Psoas muscle (tissue), 8 donors: ENCODE results near the gene FAM117B. TPM values are rescaled to one million over a fixed set of nuclear protein-coding genes. Genes with fewer than 3 reads are reported as not detected.

Experiments used
- ATAC-seq, 4 donors: fragments of 200-7000 bp; cut with Tn5 transposase; one replicate each; pipeline ENCODE4 v1.9.1; 2020; ENCODE audit warnings: moderate library complexity in 3 of 4, mild to moderate bottlenecking in 2 of 4
- DNase-seq, 2 donors: peaks; one replicate each; pipeline ENCODE4 v3.0.0-alpha.2; 2020
- H3K27ac ChIP-seq: fragments of 200-600 bp; one replicate; pipeline ENCODE4 v1.8.0; 2022
- H3K27me3 ChIP-seq, 3 donors: fragments of 200-600 bp in 1 of 3; one replicate each; pipeline versions ENCODE4 v1.6.1 to v1.8.0; 2013 to 2022; ENCODE audit warnings: low read length in 2 of 3, mild to moderate bottlenecking in 2 of 3, moderate library complexity in 1 of 3; ENCODE audit not compliant: insufficient read depth in 3 of 3
- H3K36me3 ChIP-seq, 2 donors: fragments of 200-600 bp in 1 of 2; one replicate each; pipeline versions ENCODE4 v1.6.1 to v1.8.0; 2013 to 2022; ENCODE audit warnings: low read depth in 1 of 2, mild to moderate bottlenecking in 1 of 2, moderate library complexity in 1 of 2; ENCODE audit not compliant: insufficient read depth in 1 of 2
- H3K4me1 ChIP-seq: fragments of 200-600 bp; one replicate; pipeline ENCODE4 v1.8.0; 2022
- H3K4me3 ChIP-seq: fragments of 200-600 bp; one replicate; pipeline ENCODE4 v1.8.0; 2022; ENCODE audit warnings: mild to moderate bottlenecking
- H3K9me3 ChIP-seq: fragments of 200-600 bp; one replicate; pipeline ENCODE4 v1.8.0; 2022
- CTCF ChIP-seq: fragments of 200-600 bp; IDR thresholded peaks from one replicate; pipeline ENCODE4 v1.8.0; 2022; ENCODE audit warnings: antibody characterized with exemption
- WGBS, 3 donors: extraction: QIAGEN DNeasy Blood & Tissue Kit; methylation state at CpG; one replicate each; pipeline versions ENCODE4 v1.1.6 to v1.1.7; 2013; 5-methylcytosine and 5-hydroxymethylcytosine counted together
- intact Hi-C, 2 donors: fragments of 100-400 bp; cut with DNase I; formaldehyde crosslinking; loops; one replicate each; pipeline versions ENCODE4 v1.11.0 to v1.14.2; 2022
- polyA plus RNA-seq, 3 donors: library from polyadenylated mRNA; stranded (reverse); fragments of 200-250 nt; gene quantifications; one replicate each; pipeline ENCODE4 v1.2.3, GENCODE V29; 2013
- total RNA-seq, 4 donors: library from RNA; stranded (reverse); fragmentation: NEBNext Ultra II Directional in 2 of 4; extraction: Animal tissue kit (Norgen Biotek cat#: 25700) in 2 of 4; gene quantifications; one replicate each; pipeline versions ENCODE4 v1.2.1 to v1.2.4, GENCODE V29; 2021 to 2023
- donor health status: healthy with polysubstance abuse.
- donor health status: DM: no; HTN: no; CAD: no; lungs with moderate emphysema.
- donor health status: Bipolar disorder and iron deficiency.
- donor health status: healthy.
- donor health status: DM: yes; HTN: yes; CAD: no.
- donor health status: DM: no; HTN: no; CAD: no.
- donor health status: DM: no; HTN: no; CAD: no.
- donor health status: DM: yes; HTN: yes; CAD: no.

FAM117B gene
- total and polyA plus RNA-seq, 7 donors = 0.31 to 2.4 (median 0.75) TPM

GRCh38 chr2:202609381-202610145 is 25.2 kb upstream of the FAM117B start:
- Histone ChIP-seq H3K27ac (no peak overlapping the region), H3K9me3 (no peaks in the 10 kb centered on the region)

GRCh38 chr2:202610380-202610779 is 24.4 kb upstream of the FAM117B start:
- peaks cover 0 to 5% (median 0%) of the 10 kb centered on the region in 3 donors for H3K27me3 ChIP-seq
- no peaks in the 10 kb centered on the region for H3K4me1 ChIP-seq
- no peak for TF ChIP-seq CTCF
- H3K27ac ChIP-seq = no peak overlapping the region
- H3K4me3 ChIP-seq = no peak overlapping the region
- WGBS, 3 donors = 80 to 86% (median 82%) methylated on average over 5 of the region's 5 CpGs
- no peaks in the 10 kb centered on the region for H3K36me3 ChIP-seq
- DNase-seq (no peak), ATAC-seq (no peak)
- no peaks in the 10 kb centered on the region for H3K9me3 ChIP-seq
- intact Hi-C loops = no loop called here

More at GRCh38 chr2:202609381-202610145, 25.2 kb upstream of the FAM117B start:
- intact Hi-C loops = no loop called here
- WGBS, 3 donors = 69 to 80% (median 71%) methylated on average over 3 of the region's 3 CpGs
- H3K4me1 ChIP-seq = no peaks in the 10 kb centered on the region
- TF ChIP-seq CTCF = no peak
- no peak overlapping the region for H3K4me3 ChIP-seq
- ATAC-seq (no peak), DNase-seq (no peak)
- H3K36me3 ChIP-seq = no peaks in the 10 kb centered on the region
- H3K27me3 ChIP-seq = peaks cover 0 to 5% (median 0%) of the 10 kb centered on the region in 3 donors

GRCh38 chr2:202612145-202612544 is 22.6 kb upstream of the FAM117B start:
- no peaks in the 10 kb centered on the region for H3K4me1 ChIP-seq
- intact Hi-C loops = no loop called here
- no peak overlapping the region for H3K27ac ChIP-seq
- ATAC-seq (no peak), DNase-seq (no peak)
- H3K4me3 ChIP-seq = no peak overlapping the region
- H3K9me3 ChIP-seq = no peaks in the 10 kb centered on the region
- no peak for TF ChIP-seq CTCF
- peaks cover 0 to 5% (median 0%) of the 10 kb centered on the region in 3 donors for H3K27me3 ChIP-seq
- WGBS, 3 donors = 92 to 97% (median 93%) methylated on average over 1 of the region's 1 CpG
- no peaks in the 10 kb centered on the region for H3K36me3 ChIP-seq

GRCh38 chr2:202613479-202613878 is 21.3 kb upstream of the FAM117B start:
- H3K4me1 ChIP-seq = no peaks in the 10 kb centered on the region
- DNase-seq = no peak
- no peak overlapping the region for H3K4me3 ChIP-seq
- TF ChIP-seq CTCF = no peak
- intact Hi-C loops = no loop called here
- no peak for ATAC-seq
- WGBS, 3 donors = 66 to 80% (median 73%) methylated on average over 2 to 3 of the region's 4 CpGs
- H3K27ac ChIP-seq = no peak overlapping the region
- H3K9me3 ChIP-seq = no peaks in the 10 kb centered on the region
- peaks cover 0 to 5% (median 0%) of the 10 kb centered on the region in 3 donors for H3K27me3 ChIP-seq
- no peaks in the 10 kb centered on the region for H3K36me3 ChIP-seq

- intact Hi-C loops = no loop called here
- H3K36me3 ChIP-seq = no peaks in the 10 kb centered on the region
- no peak overlapping the region for H3K27ac ChIP-seq
- no peak for ATAC-seq
- no peaks in the 10 kb centered on the region for H3K9me3 ChIP-seq
- no peak for TF ChIP-seq CTCF
- DNase-seq = no peak
- no peaks in the 10 kb centered on the region for H3K27me3 ChIP-seq
- H3K4me3 ChIP-seq = no peak overlapping the region
- no peaks in the 10 kb centered on the region for H3K4me1 ChIP-seq
- 94 to 97% (median 96%) methylated on average over 5 of the region's 5 CpGs for WGBS, 3 donors
These were observed 10.6 kb upstream of the FAM117B start for GRCh38 chr2:202624133-202624532.
